GM12801 (cell line): ENCODE measurements around the gene MYL7.

Experiments
- CTCF ChIP-seq: IDR thresholded peaks from one replicate; pipeline ENCODE4 v1.5.1; 2011; ENCODE audit warnings: control low read depth; ENCODE audit not compliant: insufficient read length; ENCODE audit errors: extremely low read depth

Gene MYL7

GRCh38 chr7:44157116-44158080 is 16.3 kb upstream of the MYL7 start:
- TF ChIP-seq CTCF, result no peak

GRCh38 chr7:44156453-44157010 is 15.4 kb upstream of the MYL7 start:
- no peak for TF ChIP-seq CTCF

GRCh38 chr7:44155191-44156185 is 14.4 kb upstream of the MYL7 start:
- no peak for TF ChIP-seq CTCF

GRCh38 chr7:44154703-44155102 is 13.6 kb upstream of the MYL7 start:
- TF ChIP-seq CTCF, result no peak

- no peak for TF ChIP-seq CTCF
Measured at GRCh38 chr7:44153948-44154335, 12.8 kb upstream of the MYL7 start.

GRCh38 chr7:44152971-44153947 is 12.1 kb upstream of the MYL7 start:
- TF ChIP-seq CTCF, result no peak
